HG03571 (cell line): ENCODE measurements around the gene LAG3.

Source experiments
- ATAC-seq: cut with Tn5 transposase; IDR thresholded peaks from one replicate; pipeline ENCODE4 v1.9.1; 2021; ENCODE audit not compliant: unreplicated experiment

The LAG3 gene

DNA sequence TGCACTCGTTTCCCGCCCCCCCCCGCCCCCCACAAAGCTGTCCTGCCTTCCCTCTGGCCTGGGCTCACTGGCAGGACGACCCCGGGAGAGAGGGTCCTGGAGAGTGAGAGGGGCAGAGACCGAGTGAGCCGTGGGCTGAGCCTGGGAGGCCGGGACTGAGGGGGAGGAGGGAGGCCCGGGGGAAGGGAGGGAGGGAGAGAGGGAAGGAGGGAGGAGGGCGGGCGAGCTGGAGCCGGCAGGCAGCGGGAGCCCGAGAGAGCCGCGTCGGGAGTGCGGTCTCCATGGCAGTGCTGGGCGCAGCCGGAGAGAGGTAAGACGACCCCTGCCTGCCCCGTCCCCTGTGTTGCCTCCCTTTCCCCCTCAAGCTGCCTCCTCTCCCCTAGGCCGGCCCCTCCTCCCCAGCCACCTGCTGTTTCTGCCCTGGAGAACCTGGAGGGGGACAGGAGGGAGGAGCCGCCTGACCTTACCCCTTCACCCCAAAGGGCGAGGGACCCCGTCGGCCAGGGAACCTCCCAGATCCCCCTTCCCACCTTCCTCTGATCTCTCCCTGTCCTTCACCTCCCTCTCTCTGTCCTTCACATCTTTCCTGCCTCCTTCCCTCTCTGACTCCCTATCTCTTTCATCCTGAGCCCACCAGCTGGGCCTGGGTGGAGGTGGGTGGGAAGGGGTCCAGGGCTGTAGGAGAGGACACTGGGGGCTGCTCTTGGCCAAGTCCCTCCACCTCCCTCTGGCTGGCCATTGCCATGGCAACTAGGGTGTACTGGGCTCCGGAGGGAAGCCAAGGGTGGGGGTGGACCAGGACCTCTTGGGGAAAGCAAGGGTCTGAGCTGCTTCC lies 49.5 kb downstream of the LAG3 start, which contains the start of gene GPR162:
Gene GPR162, plus strand, starts transcription at position 231 of the 835 bp plus-strand sequence. CDS start 2,078 bp downstream, outside the sequence.
- ATAC-seq, result no peak

DNA sequence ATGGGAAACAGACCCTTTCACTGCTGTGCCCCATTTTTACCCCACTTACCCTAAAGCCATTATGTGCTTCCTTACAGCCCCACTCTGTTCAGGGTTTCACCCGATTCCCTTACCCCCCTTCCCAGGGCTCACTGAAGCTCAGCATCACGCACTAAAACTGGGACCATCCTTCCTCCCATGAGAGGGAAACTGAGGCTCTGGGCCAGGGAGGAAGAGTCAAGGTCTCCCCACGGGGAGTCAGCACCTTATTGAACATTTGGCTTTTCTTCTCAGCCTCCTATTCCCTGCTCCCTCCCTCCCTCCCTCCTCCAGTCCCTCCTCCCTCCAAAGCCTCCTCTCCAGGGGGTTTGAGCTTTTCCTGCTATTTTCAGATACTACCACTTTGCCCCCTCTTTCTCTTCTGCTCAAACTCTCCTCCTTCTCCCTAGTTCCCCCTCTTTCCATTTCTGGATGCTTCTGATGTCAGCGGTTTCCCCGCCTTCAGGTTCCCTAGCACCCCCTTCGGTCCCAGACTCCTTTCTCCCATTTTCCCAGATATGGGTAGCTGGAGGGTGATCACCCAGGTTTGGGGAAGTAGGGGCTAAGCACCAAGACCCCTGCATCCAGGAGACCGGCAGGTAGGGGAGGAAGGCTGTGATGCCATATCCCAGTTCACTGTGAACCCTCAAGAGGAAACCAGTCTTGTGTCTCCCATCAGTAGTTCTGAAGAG lies 50.3 kb downstream of the LAG3 start:
- no peak for ATAC-seq

DNA sequence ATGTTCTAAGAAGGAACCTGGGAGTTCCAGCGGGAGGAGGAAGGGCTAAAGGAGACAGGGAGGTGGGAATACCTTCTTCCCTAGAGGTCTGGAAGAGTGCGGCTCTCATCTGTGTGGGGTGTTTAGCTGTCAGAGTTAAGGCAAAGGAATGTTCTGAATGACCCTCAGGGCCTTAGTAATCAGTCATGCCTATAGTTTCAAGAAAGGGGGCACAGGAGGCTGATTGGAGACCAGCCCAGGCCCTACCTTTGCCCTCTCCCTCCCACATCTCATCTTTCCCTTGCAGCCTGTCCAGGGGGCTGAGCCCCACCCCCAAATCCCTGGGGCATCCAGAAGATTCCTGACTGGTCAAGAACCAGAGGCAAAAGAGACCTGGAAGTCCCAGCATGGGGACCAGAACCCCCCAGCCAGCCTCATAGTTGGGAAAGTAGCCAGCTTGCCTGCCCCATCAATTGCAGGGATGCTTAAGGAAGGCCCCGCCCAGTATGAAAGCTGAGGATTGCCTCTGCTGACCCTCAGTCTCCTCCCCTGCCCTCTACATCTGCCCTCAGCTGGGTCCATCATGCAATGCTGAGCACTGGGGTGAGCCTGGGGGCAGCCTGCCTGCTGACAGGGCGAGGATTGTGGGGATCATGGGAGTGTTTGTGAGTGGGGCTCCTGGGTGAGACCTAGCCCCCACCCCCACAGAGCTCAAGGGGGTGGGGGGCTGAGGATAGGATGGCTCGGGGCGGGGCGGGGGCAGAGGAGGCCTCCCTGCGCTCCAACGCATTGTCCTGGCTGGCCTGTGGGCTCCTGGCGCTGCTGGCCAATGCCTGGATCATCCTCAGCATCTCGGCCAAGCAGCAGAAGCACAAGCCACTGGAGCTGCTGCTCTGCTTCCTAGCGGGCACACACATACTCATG lies 51.1 kb downstream of the LAG3 start:
- ATAC-seq, result no peak

GRCh38 chr12:6824085-6824775 lies 51.9 kb downstream of the LAG3 start:
- ATAC-seq, result no peak

GRCh38 chr12:6824901-6825381 lies 52.6 kb downstream of the LAG3 start:
- no peak for ATAC-seq

DNA sequence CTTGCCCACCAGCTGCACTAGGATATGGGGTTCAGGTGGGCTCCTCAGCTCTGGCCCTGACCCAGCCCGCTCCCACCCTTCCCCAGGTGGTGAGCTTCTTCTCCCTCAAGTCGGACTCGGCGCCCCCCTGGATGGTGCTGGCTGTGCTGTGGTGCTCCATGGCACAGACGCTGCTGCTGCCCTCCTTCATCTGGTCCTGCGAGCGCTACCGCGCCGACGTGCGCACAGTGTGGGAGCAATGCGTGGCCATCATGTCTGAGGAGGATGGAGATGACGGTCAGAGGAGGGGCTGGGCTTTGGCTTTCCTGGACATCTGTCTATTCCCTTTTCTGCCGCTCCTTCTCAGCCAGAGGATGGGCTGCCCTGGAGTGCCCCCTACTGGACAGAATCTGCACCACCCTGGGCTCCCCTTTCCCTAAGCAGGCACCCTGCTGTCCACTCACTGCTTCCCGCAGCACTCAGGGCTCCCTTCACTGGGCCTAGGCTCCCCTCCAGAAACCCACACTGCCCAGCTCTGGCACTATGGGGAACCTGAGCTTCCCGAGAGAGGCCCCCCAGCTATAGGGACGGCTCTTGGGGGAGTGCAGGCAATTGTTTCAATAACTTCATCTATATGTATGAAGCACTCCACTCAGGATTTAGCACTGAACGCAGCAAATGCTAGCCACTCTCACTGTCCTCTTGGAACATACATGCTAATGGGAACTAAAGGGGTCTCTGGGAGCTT lies 53.2 kb downstream of the LAG3 start:
- ATAC-seq, result no peak

DNA sequence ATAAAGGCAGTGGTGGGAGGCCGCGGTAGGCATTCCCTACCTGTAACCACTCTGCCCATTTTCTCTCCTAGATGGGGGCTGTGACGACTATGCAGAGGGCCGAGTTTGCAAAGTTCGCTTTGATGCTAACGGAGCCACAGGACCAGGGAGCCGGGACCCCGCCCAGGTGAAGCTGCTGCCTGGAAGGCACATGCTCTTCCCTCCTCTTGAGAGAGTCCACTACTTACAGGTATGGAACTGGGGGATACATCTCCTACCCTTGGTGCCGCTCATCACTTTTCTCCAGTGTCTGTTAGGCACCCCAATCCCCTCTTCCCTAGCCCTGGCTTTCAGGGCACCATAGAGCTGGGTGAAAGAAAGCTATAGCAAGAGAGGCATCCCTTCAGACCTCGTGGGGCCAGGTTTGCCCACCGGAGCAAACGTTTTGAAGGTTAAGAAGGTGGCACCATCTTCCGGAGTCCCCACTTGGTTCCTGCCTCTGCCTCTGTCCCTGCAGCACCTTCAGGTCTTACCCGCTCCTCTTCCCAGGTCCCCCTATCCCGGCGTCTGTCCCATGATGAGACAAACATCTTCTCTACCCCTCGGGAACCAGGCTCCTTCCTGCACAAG lies 53.9 kb downstream of the LAG3 start:
- no peak for ATAC-seq

GRCh38 chr12:6826734-6827436 lies 54.6 kb downstream of the LAG3 start:
- ATAC-seq, result no peak

DNA sequence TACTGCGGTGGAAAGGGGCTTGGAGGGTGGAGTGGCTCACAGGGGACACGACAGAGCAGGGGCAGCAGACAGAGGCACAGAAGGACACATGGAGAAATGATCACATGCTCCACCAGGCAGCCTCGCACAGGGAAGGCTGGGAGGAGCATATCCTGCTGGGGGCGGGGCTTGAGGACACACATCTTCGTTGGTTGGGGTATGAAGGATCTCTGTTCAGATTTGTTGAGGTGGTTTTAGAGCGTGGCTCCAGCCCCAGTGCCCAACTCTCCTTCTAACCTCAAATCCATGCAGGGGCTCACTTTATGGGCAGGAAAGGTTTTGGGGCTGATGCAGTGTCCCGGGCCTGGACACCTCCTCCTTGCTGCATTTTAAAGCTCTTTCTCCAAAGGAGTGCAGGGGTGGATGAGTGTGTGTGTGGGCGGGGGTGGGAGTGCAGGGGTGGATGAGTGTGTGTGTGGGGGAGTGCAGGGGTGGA lies 55.2 kb downstream of the LAG3 start:
- no peak for ATAC-seq
